ENCODE data around the gene MAST2.

The MAST2 gene

DNA sequence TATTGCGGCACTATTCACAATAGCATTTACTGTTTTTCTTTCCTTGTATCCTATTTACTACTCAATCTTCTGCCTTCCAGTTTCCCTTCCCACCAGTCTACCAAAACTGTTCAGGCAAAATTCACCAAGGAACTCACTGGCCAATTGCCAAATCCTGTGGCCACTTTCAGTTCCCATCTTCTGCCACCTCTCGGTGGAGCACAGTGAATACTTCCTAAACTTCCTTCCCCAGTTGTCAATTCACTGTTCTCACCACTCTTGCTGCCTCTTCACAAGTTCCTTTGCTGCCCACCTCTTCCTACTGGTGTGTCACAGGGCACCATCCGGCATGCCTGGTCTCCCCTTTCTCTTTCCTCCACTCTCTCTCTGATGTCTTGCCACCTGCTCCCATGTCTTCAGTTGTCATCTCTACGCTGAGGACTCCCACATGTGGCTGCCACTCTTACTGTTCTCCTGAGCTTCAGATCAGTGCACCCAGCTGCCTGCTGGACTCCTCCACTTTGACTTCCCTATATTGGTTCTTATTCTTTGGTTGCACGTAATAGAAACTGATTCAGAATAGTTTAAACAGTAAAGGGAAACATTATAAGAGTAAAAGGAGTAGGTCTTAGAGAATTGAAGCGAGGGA, 214.6 kb downstream of the MAST2 start:
- DNase-seq: no peak
- Histone ChIP-seq H3K27ac (no peak overlapping the region), H3K27me3 (no peaks in the 10 kb centered on the region), H3K9me3 (no peaks in the 10 kb centered on the region), H3K36me3 (peaks cover 11 to 25% (median 19%) of the 10 kb centered on the region in 3 donors), H3K4me3 (no peak overlapping the region), H3K4me1 (no peaks in the 10 kb centered on the region)
- intact Hi-C loops (cut with DNase I; ENCODE audit: low total_unique reads): no loop called here
- TF ChIP-seq, protein P1, sequence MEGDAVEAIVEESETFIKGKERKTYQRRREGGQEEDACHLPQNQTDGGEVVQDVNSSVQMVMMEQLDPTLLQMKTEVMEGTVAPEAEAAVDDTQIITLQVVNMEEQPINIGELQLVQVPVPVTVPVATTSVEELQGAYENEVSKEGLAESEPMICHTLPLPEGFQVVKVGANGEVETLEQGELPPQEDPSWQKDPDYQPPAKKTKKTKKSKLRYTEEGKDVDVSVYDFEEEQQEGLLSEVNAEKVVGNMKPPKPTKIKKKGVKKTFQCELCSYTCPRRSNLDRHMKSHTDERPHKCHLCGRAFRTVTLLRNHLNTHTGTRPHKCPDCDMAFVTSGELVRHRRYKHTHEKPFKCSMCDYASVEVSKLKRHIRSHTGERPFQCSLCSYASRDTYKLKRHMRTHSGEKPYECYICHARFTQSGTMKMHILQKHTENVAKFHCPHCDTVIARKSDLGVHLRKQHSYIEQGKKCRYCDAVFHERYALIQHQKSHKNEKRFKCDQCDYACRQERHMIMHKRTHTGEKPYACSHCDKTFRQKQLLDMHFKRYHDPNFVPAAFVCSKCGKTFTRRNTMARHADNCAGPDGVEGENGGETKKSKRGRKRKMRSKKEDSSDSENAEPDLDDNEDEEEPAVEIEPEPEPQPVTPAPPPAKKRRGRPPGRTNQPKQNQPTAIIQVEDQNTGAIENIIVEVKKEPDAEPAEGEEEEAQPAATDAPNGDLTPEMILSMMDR (IDR thresholded peaks at IDR 0.05): no peak

DNA sequence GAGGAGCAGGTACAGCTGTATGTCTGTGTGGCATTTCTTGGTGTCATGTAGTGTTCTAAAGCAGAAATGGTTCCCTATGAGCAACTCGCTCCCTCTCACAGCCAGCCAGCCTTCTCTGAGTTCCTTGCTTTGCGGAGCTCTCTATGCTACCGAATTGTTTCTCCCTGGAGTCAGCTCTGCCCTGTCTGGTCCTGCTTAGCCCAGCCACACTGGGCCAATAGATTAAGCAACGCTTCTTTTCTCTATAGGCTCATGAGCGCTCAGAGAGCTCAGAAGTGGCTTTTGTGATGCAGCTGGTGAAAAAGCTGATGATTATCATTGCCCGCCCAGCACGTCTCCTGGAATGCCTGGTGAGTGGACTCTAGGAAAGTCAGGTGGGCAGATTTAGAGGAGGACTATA, 215.9 kb downstream of the MAST2 start:
- H3K4me1 ChIP-seq: no peaks in the 10 kb centered on the region
- no peaks in the 10 kb centered on the region for H3K9me3 ChIP-seq
- H3K27ac ChIP-seq: no peak overlapping the region
- TF ChIP-seq, protein P1 (IDR thresholded peaks at IDR 0.05): no peak
- no peak for DNase-seq
- H3K27me3 ChIP-seq: no peaks in the 10 kb centered on the region
- no peak overlapping the region for H3K4me3 ChIP-seq
- intact Hi-C loops (cut with DNase I; ENCODE audit: low total_unique reads): no loop called here
- H3K36me3 ChIP-seq: peaks cover 25 to 33% (median 33%) of the 10 kb centered on the region in 3 donors

DNA sequence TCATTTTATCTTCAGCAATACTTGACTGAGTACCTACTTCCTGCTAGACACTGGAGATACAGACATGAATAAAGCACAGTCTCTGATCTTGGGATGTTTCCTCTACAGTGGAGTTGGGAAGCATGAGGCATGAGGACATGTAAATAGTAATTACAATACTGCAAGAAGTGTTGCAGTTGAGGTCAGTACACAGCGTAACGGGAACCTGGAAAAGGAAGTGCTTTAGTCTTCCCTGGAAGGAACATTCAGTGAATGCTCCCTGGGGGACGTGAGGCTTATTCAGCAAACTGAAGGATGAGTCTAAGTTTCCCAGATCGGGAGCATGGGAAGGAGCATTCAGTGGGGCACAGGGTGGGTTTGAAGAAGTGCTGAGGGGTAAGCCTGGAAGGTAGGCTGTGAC, 216.6 kb downstream of the MAST2 start:
- DNase-seq: no peak
- H3K27me3 ChIP-seq: no peaks in the 10 kb centered on the region
- TF ChIP-seq, protein P1 (IDR thresholded peaks at IDR 0.05): no peak
- no peaks in the 10 kb centered on the region for H3K4me1 ChIP-seq
- H3K36me3 ChIP-seq: peaks cover 25 to 38% (median 34%) of the 10 kb centered on the region in 3 donors
- H3K9me3 ChIP-seq: no peaks in the 10 kb centered on the region
- no peak overlapping the region for H3K4me3 ChIP-seq
- H3K27ac ChIP-seq: no peak overlapping the region
- intact Hi-C loops (cut with DNase I; ENCODE audit: low total_unique reads): no loop called here

DNA sequence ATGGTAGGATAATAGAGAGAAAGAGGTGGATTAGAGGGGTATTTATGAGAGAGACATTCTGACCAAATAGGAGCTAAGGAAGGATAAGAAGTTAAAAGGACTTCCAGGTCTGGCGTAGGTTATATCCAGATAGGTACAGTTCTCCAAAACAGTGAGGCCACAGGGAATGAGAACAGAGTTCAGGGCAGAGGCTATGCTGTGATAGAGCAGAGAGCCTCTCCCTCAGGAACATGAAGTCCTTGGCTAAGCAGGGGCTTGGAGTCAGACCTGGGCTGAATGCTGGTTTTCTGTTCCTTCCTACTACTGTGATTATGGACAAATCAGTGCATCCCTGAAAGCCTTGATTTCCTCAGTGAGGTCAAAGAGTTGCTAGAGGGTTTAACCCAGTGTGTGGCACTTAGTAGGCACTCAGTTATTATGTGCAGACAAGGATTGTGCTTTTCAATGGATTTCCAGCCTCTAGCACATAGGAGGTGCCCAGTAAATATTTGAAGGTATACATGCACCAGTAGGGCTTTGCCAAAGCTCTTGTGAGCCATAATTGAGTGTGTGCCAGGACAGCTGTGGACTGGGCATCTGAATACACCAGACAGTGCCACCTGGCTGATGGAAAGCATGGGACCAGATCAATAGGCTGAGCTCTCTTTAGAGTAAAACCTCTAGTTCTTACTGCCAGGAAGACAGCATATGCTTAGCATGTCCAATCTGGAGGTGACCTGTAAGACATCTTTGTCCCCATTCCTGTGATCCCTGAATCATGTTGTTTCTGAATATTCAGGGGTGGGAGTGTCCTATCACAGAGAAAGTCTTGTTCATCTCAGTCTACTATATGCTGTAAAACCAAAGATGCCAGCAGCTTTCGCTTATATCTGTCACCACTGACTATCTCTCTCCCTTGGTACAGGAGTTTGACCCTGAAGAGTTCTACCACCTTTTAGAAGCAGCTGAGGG, 217.9 kb downstream of the MAST2 start:
- DNase-seq: no peak
- intact Hi-C loops (cut with DNase I; ENCODE audit: low total_unique reads): no loop called here
- Histone ChIP-seq H3K27me3 (no peaks in the 10 kb centered on the region), H3K9me3 (no peaks in the 10 kb centered on the region), H3K4me1 (no peaks in the 10 kb centered on the region), H3K36me3 (peaks cover 29 to 48% (median 34%) of the 10 kb centered on the region in 3 donors), H3K4me3 (no peak overlapping the region), H3K27ac (no peak overlapping the region)
- TF ChIP-seq, protein P1 (IDR thresholded peaks at IDR 0.05): no peak

DNA sequence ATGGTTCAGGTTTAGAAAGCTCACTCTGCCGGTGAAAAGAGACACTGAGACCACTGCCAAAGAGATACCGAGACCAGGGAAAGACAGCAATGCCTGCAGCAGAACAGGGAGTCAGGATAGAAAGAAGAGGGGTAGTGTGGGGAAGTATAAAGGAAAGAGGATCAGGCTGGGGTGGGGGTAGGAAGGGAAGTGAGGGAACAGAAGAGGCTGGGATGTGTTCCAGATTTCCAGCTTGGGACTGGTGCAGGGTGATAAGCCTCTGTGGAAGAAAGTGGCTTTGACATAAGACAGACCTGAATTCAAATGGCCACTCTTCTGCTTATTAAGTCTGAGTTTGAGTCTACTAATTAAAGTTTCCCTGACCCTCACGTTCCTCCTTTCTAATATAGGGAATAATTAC, 223.1 kb downstream of the MAST2 start:
- intact Hi-C loops (cut with DNase I; ENCODE audit: low total_unique reads): no loop called here
- Histone ChIP-seq H3K4me1 (no peaks in the 10 kb centered on the region), H3K9me3 (no peaks in the 10 kb centered on the region), H3K27ac (no peak overlapping the region), H3K27me3 (no peaks in the 10 kb centered on the region), H3K4me3 (no peak overlapping the region), H3K36me3 (peaks cover 52 to 87% (median 63%) of the 10 kb centered on the region in 3 donors)
- TF ChIP-seq, protein P1 (IDR thresholded peaks at IDR 0.05): no peak
- no peak for DNase-seq

Data from tibial artery (tissue), 4 donors.